Measurements from ENCODE around the gene NUP35. TPM values are rescaled to one million over a fixed set of nuclear protein-coding genes. Genes with fewer than 3 reads are reported as not detected.
"Not testable (repeated sequence)": the region's sequence is repeated elsewhere in the genome, so short reads cannot be mapped to it uniquely, and the experiment has no call there.

The NUP35 gene
- total RNA-seq, 2 experiments from 2014 or later, result 20.1 to 21.4 TPM

DNA sequence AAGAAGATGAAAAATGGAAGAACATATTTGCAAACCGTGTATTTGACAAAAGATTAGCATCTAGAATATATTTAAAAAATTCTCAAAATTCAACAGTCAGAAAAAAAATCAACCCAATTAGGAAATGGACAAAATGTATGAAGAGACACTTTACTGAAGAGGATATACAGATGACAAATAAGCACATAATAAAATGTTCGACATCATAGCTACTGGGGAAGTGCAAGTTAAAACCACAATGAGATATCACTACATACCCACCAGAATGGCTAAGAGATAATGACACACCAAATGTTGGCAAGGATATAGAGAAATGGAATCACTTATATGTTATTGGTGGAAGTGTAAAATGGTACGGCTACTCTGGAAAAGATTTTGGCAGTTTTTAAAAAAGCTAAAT lies 11.7 kb upstream of the NUP35 start:
- Mint-ChIP-seq H3K27ac (no peak overlapping the region), H3K36me3 (no peaks in the 10 kb centered on the region), H3K4me3 (no peak overlapping the region), H3K27me3 (peaks cover 31% of the 10 kb centered on the region), H3K4me1 (no peaks in the 10 kb centered on the region), H3K9me3 (no peaks in the 10 kb centered on the region)
- no peak for ATAC-seq (ENCODE audit: low read depth)
- POLR2A ChIA-PET, result no interaction called here
- DNase-seq, result no peak

GRCh38 chr2:183113630-183114029 lies 10.6 kb upstream of the NUP35 start:
- H3K4me3 Mint-ChIP-seq, result no peak overlapping the region
- H3K9me3 Mint-ChIP-seq, result no peaks in the 10 kb centered on the region
- POLR2A ChIA-PET, result no interaction called here
- no peaks in the 10 kb centered on the region for H3K36me3 Mint-ChIP-seq
- no peak for ATAC-seq (ENCODE audit: low read depth)
- no peak overlapping the region for H3K27ac Mint-ChIP-seq
- no peaks in the 10 kb centered on the region for H3K4me1 Mint-ChIP-seq
- peaks cover 31% of the 10 kb centered on the region for H3K27me3 Mint-ChIP-seq
- DNase-seq, result no peak

GRCh38 chr2:183117226-183117625 lies 7.0 kb upstream of the NUP35 start:
- POLR2A ChIA-PET, result no interaction called here
- ATAC-seq (ENCODE audit: low read depth) (no peak), DNase-seq (no peak)
- Mint-ChIP-seq H3K36me3 (no peaks in the 10 kb centered on the region), H3K27ac (no peak overlapping the region), H3K4me3 (no peak overlapping the region), H3K27me3 (peaks cover 25% of the 10 kb centered on the region), H3K9me3 (no peaks in the 10 kb centered on the region), H3K4me1 (no peaks in the 10 kb centered on the region)

- peak overlapping the region; percentile 98 for H3K27ac Mint-ChIP-seq
- H3K9me3 Mint-ChIP-seq, result no peaks in the 10 kb centered on the region
- peak overlapping the region; percentile 95 for H3K4me3 Mint-ChIP-seq
- POLR2A ChIA-PET, result interaction anchor here (0.8 to 1.0 kb wide), 2 partner anchors 45 to 87 kb away, joined by 3 read pairs; partner anchors contain the start of gene DUSP19
- ATAC-seq (ENCODE audit: low read depth) (no peak), DNase-seq (no peak)
- H3K27me3 Mint-ChIP-seq, result peaks cover 6% of the 10 kb centered on the region
- H3K4me1 Mint-ChIP-seq, result peaks cover 28% of the 10 kb centered on the region
- H3K36me3 Mint-ChIP-seq, result peaks cover 2% of the 10 kb centered on the region
Measured at GRCh38 chr2:183123117-183123958, 905 bp upstream of the NUP35 start.

GRCh38 chr2:183123959-183124221 lies 353 bp upstream of the NUP35 start:
- peaks cover 6% of the 10 kb centered on the region for H3K27me3 Mint-ChIP-seq
- POLR2A ChIA-PET, result interaction anchor here (0.8 to 1.0 kb wide), 2 partner anchors 45 to 87 kb away, joined by 3 read pairs; partner anchors contain the start of gene DUSP19
- DNase-seq, result no peak
- peak; percentile 7 for ATAC-seq (ENCODE audit: low read depth)
- no peaks in the 10 kb centered on the region for H3K9me3 Mint-ChIP-seq
- peak overlapping the region; percentile 98 for H3K27ac Mint-ChIP-seq
- H3K4me3 Mint-ChIP-seq, result peak overlapping the region; percentile 95
- H3K36me3 Mint-ChIP-seq, result peaks cover 5% of the 10 kb centered on the region
- H3K4me1 Mint-ChIP-seq, result peaks cover 28% of the 10 kb centered on the region

DNA sequence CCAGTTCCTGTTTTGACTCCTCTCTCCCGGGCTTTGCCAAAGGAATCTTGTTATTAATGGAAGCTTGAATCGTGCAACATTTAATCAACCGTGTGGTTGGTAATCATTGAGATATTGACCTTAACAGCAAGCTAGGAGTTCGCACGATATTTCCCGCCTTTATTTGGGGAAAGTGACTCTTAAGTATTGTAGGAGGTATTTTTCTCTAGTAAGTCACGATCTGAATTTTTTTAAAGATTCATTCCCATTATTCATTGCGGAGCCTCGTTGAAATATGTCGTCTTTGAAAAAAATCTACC lies 663 bp downstream of the NUP35 start:
- Mint-ChIP-seq H3K27ac (peak overlapping the region; percentile 98), H3K4me3 (peak overlapping the region; percentile 95), H3K4me1 (peaks cover 28% of the 10 kb centered on the region), H3K27me3 (peaks cover 2% of the 10 kb centered on the region), H3K9me3 (no peaks in the 10 kb centered on the region), H3K36me3 (peaks cover 8% of the 10 kb centered on the region)
- POLR2A ChIA-PET, result no interaction called here
- no peak for ATAC-seq (ENCODE audit: low read depth)
- DNase-seq, result no peak

DNA sequence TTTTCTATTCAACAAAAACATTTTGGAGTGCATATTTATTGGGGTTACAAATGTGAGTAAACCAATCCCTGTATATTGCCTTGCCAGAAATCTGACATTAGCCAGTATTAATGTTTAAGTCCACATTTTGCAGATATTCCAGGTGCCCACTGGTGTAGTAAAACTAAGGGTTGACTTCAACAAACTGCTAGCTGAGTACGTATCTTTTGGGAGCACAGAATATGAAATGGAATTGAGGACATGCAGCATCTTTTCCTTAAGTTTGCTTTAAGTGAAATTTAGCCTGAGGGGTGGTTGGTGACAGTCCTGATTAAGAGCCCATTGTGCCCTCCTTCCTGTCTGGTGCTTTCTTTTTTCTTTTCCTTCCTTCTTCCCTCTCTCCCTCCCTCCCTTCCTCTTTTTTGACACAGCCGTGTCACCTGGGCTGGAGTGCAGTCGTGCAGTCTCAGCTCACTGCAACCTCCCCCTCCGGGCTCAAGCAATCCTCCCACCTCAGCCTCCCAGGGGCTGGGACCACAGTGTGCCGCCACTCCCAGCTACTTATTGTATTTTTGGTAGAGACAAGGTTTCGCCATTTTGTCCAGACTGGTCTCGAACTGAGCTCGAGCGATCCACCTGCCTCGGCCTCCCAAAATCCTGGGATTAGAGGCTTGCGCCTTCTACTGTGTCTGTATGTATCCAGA lies 1.6 kb downstream of the NUP35 start:
- Mint-ChIP-seq H3K27ac (peak overlapping the region; percentile 68), H3K36me3 (peaks cover 9% of the 10 kb centered on the region), H3K4me3 (peak overlapping the region; percentile 95), H3K4me1 (peaks cover 28% of the 10 kb centered on the region), H3K27me3 (no peaks in the 10 kb centered on the region), H3K9me3 (no peaks in the 10 kb centered on the region)
- DNase-seq (no peak), ATAC-seq (ENCODE audit: low read depth) (no peak)
- POLR2A ChIA-PET, result no interaction called here

DNA sequence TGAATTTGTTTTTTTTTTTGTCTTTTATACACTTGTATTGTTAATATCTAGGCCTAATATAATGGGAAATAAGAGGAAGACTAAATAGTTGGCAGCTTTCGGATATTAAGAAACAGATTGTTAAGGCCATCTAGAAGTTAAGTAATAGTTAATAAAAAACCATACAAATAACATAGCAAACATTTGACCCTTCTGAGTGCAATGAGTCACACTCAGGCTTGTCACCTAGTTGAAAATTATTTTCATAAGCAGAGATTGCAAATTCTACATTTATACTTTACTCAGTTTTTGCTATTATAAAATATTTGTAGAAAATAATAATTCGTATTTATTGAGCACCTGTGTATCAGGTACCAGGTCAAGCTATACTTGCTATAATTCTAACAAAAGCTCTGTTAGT lies 2.4 kb downstream of the NUP35 start:
- peaks cover 29% of the 10 kb centered on the region for H3K4me1 Mint-ChIP-seq
- no peaks in the 10 kb centered on the region for H3K27me3 Mint-ChIP-seq

GRCh38 chr2:183134016-183134415 lies 9.8 kb downstream of the NUP35 start:
- H3K4me1 Mint-ChIP-seq, result peaks cover 1% of the 10 kb centered on the region
- peaks cover 29% of the 10 kb centered on the region for H3K36me3 Mint-ChIP-seq
- no peak overlapping the region for H3K4me3 Mint-ChIP-seq
- ATAC-seq (ENCODE audit: low read depth) (no peak), DNase-seq (no peak)
- POLR2A ChIA-PET, result no interaction called here
- no peak overlapping the region for H3K27ac Mint-ChIP-seq
- no peaks in the 10 kb centered on the region for H3K9me3 Mint-ChIP-seq
- H3K27me3 Mint-ChIP-seq, result no peaks in the 10 kb centered on the region

More for the DNA sequence above, 2.4 kb downstream of the NUP35 start:
- peak overlapping the region; percentile 95 for H3K4me3 Mint-ChIP-seq
- H3K9me3 Mint-ChIP-seq, result no peaks in the 10 kb centered on the region
- ATAC-seq (ENCODE audit: low read depth), result no peak
- peaks cover 11% of the 10 kb centered on the region for H3K36me3 Mint-ChIP-seq
- POLR2A ChIA-PET, result no interaction called here
- DNase-seq, result no peak
- no peak overlapping the region for H3K27ac Mint-ChIP-seq

DNA sequence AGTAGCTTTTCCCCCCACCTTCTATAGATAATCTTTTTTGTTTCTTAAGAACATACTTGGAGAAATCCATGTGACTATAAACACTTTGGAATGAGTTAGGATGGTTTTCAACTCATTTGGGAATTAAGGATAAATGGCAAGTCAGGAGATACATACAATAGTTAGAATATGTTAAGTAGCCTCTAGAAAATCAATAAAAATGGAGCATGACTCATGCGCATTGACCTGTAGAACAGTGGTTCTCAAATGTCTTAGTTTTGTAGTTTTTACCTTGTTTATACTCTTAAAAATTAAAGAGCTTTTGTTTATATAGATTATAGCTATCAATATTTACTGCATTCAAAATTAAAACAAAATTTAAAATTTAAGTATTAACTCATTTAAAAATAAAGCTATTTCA lies 24.7 kb downstream of the NUP35 start:
- POLR2A ChIA-PET, result no interaction called here
- H3K9me3 Mint-ChIP-seq, result peaks cover 4% of the 10 kb centered on the region
- no peak for ATAC-seq (ENCODE audit: low read depth)

GRCh38 chr2:183149489-183149888 lies 25.2 kb downstream of the NUP35 start:
- ATAC-seq (ENCODE audit: low read depth) (no peak), DNase-seq (no peak)
- H3K27ac Mint-ChIP-seq, result no peak overlapping the region
- POLR2A ChIA-PET, result no interaction called here
- H3K4me1 Mint-ChIP-seq, result no peaks in the 10 kb centered on the region
- no peak overlapping the region for H3K4me3 Mint-ChIP-seq
- H3K36me3 Mint-ChIP-seq, result peaks cover 61% of the 10 kb centered on the region
- H3K27me3 Mint-ChIP-seq, result no peaks in the 10 kb centered on the region
- peaks cover 5% of the 10 kb centered on the region for H3K9me3 Mint-ChIP-seq

More for the DNA sequence above, 24.7 kb downstream of the NUP35 start:
- no peaks in the 10 kb centered on the region for H3K27me3 Mint-ChIP-seq
- peaks cover 61% of the 10 kb centered on the region for H3K36me3 Mint-ChIP-seq
- DNase-seq, result no peak
- no peak overlapping the region for H3K4me3 Mint-ChIP-seq
- no peaks in the 10 kb centered on the region for H3K4me1 Mint-ChIP-seq
- H3K27ac Mint-ChIP-seq, result no peak overlapping the region

DNA sequence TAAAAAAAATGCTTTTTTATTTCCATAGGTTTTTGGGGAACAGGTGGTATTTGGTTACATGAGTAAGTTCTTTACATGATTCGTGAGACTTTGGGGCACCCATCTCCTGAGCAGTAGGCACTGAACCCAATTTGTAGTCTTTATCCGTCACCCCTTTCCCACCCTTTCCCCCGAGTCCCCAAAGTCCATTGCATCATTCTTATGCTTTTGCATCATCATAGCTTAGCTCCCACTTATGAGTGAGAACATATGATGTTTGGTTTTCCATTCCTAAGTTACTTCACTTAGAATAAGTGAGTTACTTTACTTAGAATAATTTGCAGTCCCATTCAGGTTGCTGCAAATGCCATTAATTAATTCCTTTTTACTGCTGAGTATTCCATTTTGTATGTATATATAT lies 28.0 kb downstream of the NUP35 start:
- peaks cover 56% of the 10 kb centered on the region for H3K36me3 Mint-ChIP-seq
- H3K4me1 Mint-ChIP-seq; H3K4me3 Mint-ChIP-seq; ATAC-seq (ENCODE audit: low read depth); H3K9me3 Mint-ChIP-seq; H3K27me3 Mint-ChIP-seq; DNase-seq; H3K27ac Mint-ChIP-seq; POLR2A ChIA-PET: not testable (repeated sequence)

DNA sequence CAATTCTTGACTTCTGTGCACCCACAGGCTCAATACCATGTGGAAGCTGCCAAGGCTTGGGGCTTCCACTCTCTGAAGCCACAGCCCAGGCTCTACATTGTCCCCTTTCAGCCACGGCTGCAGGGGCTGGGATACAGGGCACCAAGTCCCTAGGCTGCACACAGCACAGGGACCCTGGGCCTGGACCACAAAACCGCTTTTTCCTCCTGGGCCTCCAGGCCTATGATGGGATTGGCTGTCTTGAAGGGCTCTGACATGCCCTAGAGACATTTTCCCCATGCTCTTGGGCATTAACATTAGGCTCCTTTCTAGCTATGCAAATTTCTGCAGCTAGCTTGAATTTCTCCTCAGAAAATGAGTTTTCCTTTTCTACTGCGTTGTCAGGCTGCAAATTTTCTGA lies 29.7 kb downstream of the NUP35 start:
- DNase-seq, result no peak
- POLR2A ChIA-PET, result interaction anchor here (0.6 kb wide), 1 partner anchor 16 kb away, joined by 3 read pairs; no protein-coding TSS in a partner anchor
- Mint-ChIP-seq H3K27me3 (no peaks in the 10 kb centered on the region), H3K9me3 (peaks cover 2% of the 10 kb centered on the region), H3K4me1 (no peaks in the 10 kb centered on the region), H3K36me3 (peaks cover 48% of the 10 kb centered on the region), H3K4me3 (no peak overlapping the region), H3K27ac (no peak overlapping the region)
- ATAC-seq (ENCODE audit: low read depth), result no peak

GRCh38 chr2:183154772-183155171 lies 30.5 kb downstream of the NUP35 start:
- ATAC-seq (ENCODE audit: low read depth); POLR2A ChIA-PET; H3K27me3 Mint-ChIP-seq; H3K9me3 Mint-ChIP-seq; H3K4me3 Mint-ChIP-seq; H3K4me1 Mint-ChIP-seq; DNase-seq; H3K27ac Mint-ChIP-seq: not testable (repeated sequence)
- peaks cover 48% of the 10 kb centered on the region for H3K36me3 Mint-ChIP-seq

Measured in activated naive CD8-positive, alpha-beta T cell treated with anti-CD3 and anti-CD28 coated beads, Interleukin-2, amount 10 ng/mL, durations not matched to agents 7 days and 5 days (primary cell).